Peyer's patch (tissue), 4 donors: ENCODE results near the gene LYSMD1. TPM values are rescaled to one million over a fixed set of nuclear protein-coding genes. Genes with fewer than 3 reads are reported as not detected.
A peak's percentile ranks its signal among the peaks of the same experiment; 100 is the strongest.
"Not testable (repeated sequence)": the region's sequence is repeated elsewhere in the genome, so short reads cannot be mapped to it uniquely, and the experiment has no call there.

Experiments
- DNase-seq, 3 donors: peaks; one replicate each; pipeline ENCODE4 v3.0.0-alpha.2; 2017 to 2019
- H3K27ac ChIP-seq, 4 donors: fragments of 200-600 bp; sonication (generic); one replicate each; pipeline ENCODE4 v1.5.1; 2016 to 2019
- H3K27me3 ChIP-seq, 2 donors: fragments of 200-600 bp; sonication (generic); one replicate each; pipeline ENCODE4 v1.5.1; 2019
- H3K36me3 ChIP-seq, 3 donors: fragments of 200-600 bp; sonication (generic); one replicate each; pipeline ENCODE4 v1.5.1; 2016 to 2019
- H3K4me1 ChIP-seq, 4 donors: fragments of 200-600 bp; sonication (generic); one replicate each; pipeline ENCODE4 v1.5.1; 2016 to 2019
- H3K4me3 ChIP-seq, 4 donors: fragments of 200-600 bp; sonication (generic); 1 replicate in 3 of 4; 2 replicates in 1 of 4; pipeline ENCODE4 v1.5.1; 2016 to 2019; ENCODE audit warnings: mild to moderate bottlenecking in 1 of 4
- H3K9me3 ChIP-seq, 4 donors: fragments of 200-600 bp; sonication (generic); one replicate each; pipeline ENCODE4 v1.5.1; 2016 to 2019; ENCODE audit warnings: mild to moderate bottlenecking in 1 of 4
- CTCF ChIP-seq, 6 experiments: fragments of 450-650 bp in 4 of 6; fragments of 200-600 bp in 2 of 6; sonication (generic) in 1 of 6; IDR thresholded peaks; one replicate each; pipeline ENCODE4 v1.5.1; 2017 to 2019; ENCODE audit warnings: antibody characterized with exemption in 6 of 6, mild to moderate bottlenecking in 3 of 6, moderate library complexity in 1 of 6
- POLR2A ChIP-seq, 2 donors: fragments of 450-650 bp; IDR thresholded peaks; one replicate each; pipeline ENCODE4 v1.5.1; 2017; ENCODE audit warnings: antibody characterized with exemption in 2 of 2, mild to moderate bottlenecking in 2 of 2, moderate library complexity in 2 of 2
- total RNA-seq, 4 donors: library from RNA; depleted of rRNA; stranded (reverse); fragments of >200 nt; gene quantifications; one replicate each; pipeline ENCODE4 v1.1.0, GENCODE V29; 2016

The LYSMD1 gene
- total RNA-seq, 4 donors from 2014 or later, result 6.0 to 11.7 (median 10.2) TPM

- DNase-seq, result no peak
- TF ChIP-seq POLR2A (IDR thresholded peaks at IDR 0.05) (no peak), CTCF (IDR thresholded peaks at IDR 0.05) (no peak)
- peak overlapping the region; percentile 32 to 92 (median 88) for H3K27ac ChIP-seq
- H3K36me3 ChIP-seq, result peaks cover 0 to 17% (median 0%) of the 10 kb centered on the region in 3 donors
- H3K27me3 ChIP-seq, result no peaks in the 10 kb centered on the region
- H3K4me1 ChIP-seq, result peaks cover 0 to 43% (median 10%) of the 10 kb centered on the region in 4 donors
- H3K9me3 ChIP-seq, result no peaks in the 10 kb centered on the region
- H3K4me3 ChIP-seq, result peak overlapping the region; percentile 70 to 78 (median 72)
Measured at GRCh38 chr1:151199873-151200581, 34.3 kb upstream of the LYSMD1 start.

- peak; percentile 98 to 99 (median 98) for DNase-seq
- H3K4me3 ChIP-seq, result peak within 1 kb of the TSS; percentile 70 to 78 (median 72)
- peaks cover 0 to 12% (median 0%) of the 10 kb centered on the region in 3 donors for H3K36me3 ChIP-seq
- H3K9me3 ChIP-seq, result no peaks in the 10 kb centered on the region
- H3K27me3 ChIP-seq, result no peaks in the 10 kb centered on the region
- H3K27ac ChIP-seq, result peak within 1 kb of the TSS; percentile 86 to 94 (median 90)
- TF ChIP-seq CTCF (IDR thresholded peaks at IDR 0.05) (no peak), POLR2A (IDR thresholded peaks at IDR 0.05) (peak; percentile 72 to 78)
- H3K4me1 ChIP-seq, result peaks cover 0 to 43% (median 10%) of the 10 kb centered on the region in 4 donors
Measured at GRCh38 chr1:151198254-151199127, 32.8 kb upstream of the LYSMD1 start, which contains the start of gene PIP5K1A. Gene PIP5K1A (plus strand): TSS chr1:151198552. CDS start chr1:151198997, 445 bp downstream.

- no peaks in the 10 kb centered on the region for H3K9me3 ChIP-seq
- peak in 1 of 3 donors; percentile 56 for DNase-seq
- H3K36me3 ChIP-seq, result peaks cover 0 to 7% (median 0%) of the 10 kb centered on the region in 3 donors
- H3K27ac ChIP-seq, result peak overlapping the region; percentile 86 to 94 (median 90)
- H3K27me3 ChIP-seq, result no peaks in the 10 kb centered on the region
- H3K4me1 ChIP-seq, result peaks cover 0 to 41% (median 10%) of the 10 kb centered on the region in 4 donors
- H3K4me3 ChIP-seq, result peak overlapping the region; percentile 70 to 78 (median 72)
- TF ChIP-seq CTCF (IDR thresholded peaks at IDR 0.05) (no peak), POLR2A (IDR thresholded peaks at IDR 0.05) (no peak)
Measured at GRCh38 chr1:151197863-151198253, 32.2 kb upstream of the LYSMD1 start.

GRCh38 chr1:151196292-151196800, 30.6 kb upstream of the LYSMD1 start:
- Histone ChIP-seq H3K4me1 (peaks cover 0 to 31% (median 10%) of the 10 kb centered on the region in 4 donors), H3K27me3 (no peaks in the 10 kb centered on the region), H3K36me3 (no peaks in the 10 kb centered on the region), H3K27ac (peak overlapping the region in 3 of 4 donors; percentile 76 to 94 (median 87)), H3K9me3 (no peaks in the 10 kb centered on the region), H3K4me3 (peak overlapping the region in 2 of 4 donors; percentile 29 to 42)
- DNase-seq, result peak; percentile 53 to 86 (median 69)
- TF ChIP-seq CTCF (IDR thresholded peaks at IDR 0.05), result peak in 5 of 6 experiments; percentile 52 to 84 (median 78)
- no peak for TF ChIP-seq POLR2A (IDR thresholded peaks at IDR 0.05)

- peak overlapping the region in 3 of 4 donors; percentile 24 to 42 (median 36) for H3K4me3 ChIP-seq
Measured at GRCh38 chr1:151194894-151195594, 29.3 kb upstream of the LYSMD1 start.

More at GRCh38 chr1:151194894-151195594, 29.3 kb upstream of the LYSMD1 start:
- H3K9me3 ChIP-seq, H3K27me3 ChIP-seq, H3K36me3 ChIP-seq: not testable (repeated sequence)
- DNase-seq, result peak; percentile 21 to 92 (median 88)
- Histone ChIP-seq H3K4me1 (peaks cover 0 to 18% (median 3%) of the 10 kb centered on the region in 4 donors), H3K27ac (peak overlapping the region in 3 of 4 donors; percentile 76 to 94 (median 87))
- peak; percentile 38 to 39 for TF ChIP-seq POLR2A (IDR thresholded peaks at IDR 0.05)
